Measurements from ENCODE around the gene ARHGAP9.

Gene ARHGAP9

GRCh38 chr12:57522011-57522886, 42.6 kb upstream of the ARHGAP9 start, which contains the start of gene MBD6:
Gene MBD6 (plus strand): TSS chr12:57522824. CDS start chr12:57524304, 1,480 bp downstream.
- Histone ChIP-seq H3K36me3 (replicated peaks; ENCODE audit: insufficient read depth, low read length) (no peaks in the 10 kb centered on the region), H3K9me2 (replicated peaks; ENCODE audit: insufficient read depth, low read length) (no peaks in the 10 kb centered on the region), H3K9ac (ENCODE audit: low read length) (peak within 1 kb of the TSS; percentile 73), H3K4me1 (ENCODE audit: low read length) (peaks cover 23% of the 10 kb centered on the region), H3K79me2 (ENCODE audit: low read length) (peaks cover 64% of the 10 kb centered on the region), H2AFZ (ENCODE audit: low read length) (peak within 1 kb of the TSS; percentile 55), H3F3A (ENCODE audit: insufficient read depth, low read length) (peaks cover 34% of the 10 kb centered on the region), H3K4me2 (ENCODE audit: low read depth, low read length) (peak within 1 kb of the TSS; percentile 84), H3K27me3 (replicated peaks; ENCODE audit: insufficient read depth, low read length) (no peaks in the 10 kb centered on the region), H3K27ac (ENCODE audit: low read length) (peak within 1 kb of the TSS; percentile 92), H3K4me3 (ENCODE audit: low read length) (peak within 1 kb of the TSS; percentile 87), H3K9me3 (replicated peaks; ENCODE audit: insufficient read depth, low read length) (no peaks in the 10 kb centered on the region), H4K20me1 (ENCODE audit: insufficient read depth, low read length) (no peaks in the 10 kb centered on the region)
- peak; percentile 93 for DNase-seq
- TF ChIP-seq EZH2phosphoT487 (IDR thresholded peaks at IDR 0.05; ENCODE audit: low read length) (no peak), CTCF (IDR thresholded peaks at IDR 0.05; ENCODE audit: low read length) (0 out of 2 replicates have a peak, but pooled peaks have one; percentile 10), EZH2 (optimal IDR thresholded peaks at IDR 0.05; ENCODE audit: low read depth, low read length) (no peak)

- Histone ChIP-seq H3K9me2 (replicated peaks; ENCODE audit: insufficient read depth, low read length) (no peaks in the 10 kb centered on the region), H3K9me3 (replicated peaks; ENCODE audit: insufficient read depth, low read length) (no peaks in the 10 kb centered on the region), H4K20me1 (ENCODE audit: insufficient read depth, low read length) (no peaks in the 10 kb centered on the region), H2AFZ (ENCODE audit: low read length) (peak overlapping the region; percentile 53), H3K4me2 (ENCODE audit: low read depth, low read length) (peak overlapping the region; percentile 45), H3K9ac (ENCODE audit: low read length) (peak overlapping the region; percentile 70), H3K27me3 (replicated peaks; ENCODE audit: insufficient read depth, low read length) (no peaks in the 10 kb centered on the region), H3K36me3 (replicated peaks; ENCODE audit: insufficient read depth, low read length) (0 out of 2 replicates have a peak, but pooled peaks cover 6% of the 10 kb centered on the region), H3K4me1 (ENCODE audit: low read length) (peaks cover 23% of the 10 kb centered on the region), H3K27ac (ENCODE audit: low read length) (peak overlapping the region; percentile 92), H3F3A (ENCODE audit: insufficient read depth, low read length) (peaks cover 34% of the 10 kb centered on the region), H3K79me2 (ENCODE audit: low read length) (peaks cover 71% of the 10 kb centered on the region), H3K4me3 (ENCODE audit: low read length) (peak overlapping the region; percentile 60; the same call in 1 of the 2 replicates)
- peak; percentile 5 for DNase-seq
- TF ChIP-seq EZH2phosphoT487 (IDR thresholded peaks at IDR 0.05; ENCODE audit: low read length) = no peak
- no peak for TF ChIP-seq EZH2 (optimal IDR thresholded peaks at IDR 0.05; ENCODE audit: low read depth, low read length)
- no peak for TF ChIP-seq CTCF (IDR thresholded peaks at IDR 0.05; ENCODE audit: low read length)
Observed at GRCh38 chr12:57521525-57522010, 41.9 kb upstream of the ARHGAP9 start.

- H3K4me3 ChIP-seq (ENCODE audit: low read length) = peak within 1 kb of the TSS; percentile 92
- H3K27me3 ChIP-seq (replicated peaks; ENCODE audit: insufficient read depth, low read length) = no peaks in the 10 kb centered on the region
- DNase-seq = peak; percentile 99
- H3K27ac ChIP-seq (ENCODE audit: low read length) = peak within 1 kb of the TSS; percentile 94
- peaks cover 39% of the 10 kb centered on the region for H3F3A ChIP-seq (ENCODE audit: insufficient read depth, low read length)
- no peaks in the 10 kb centered on the region for H3K9me2 ChIP-seq (replicated peaks; ENCODE audit: insufficient read depth, low read length)
- H3K4me2 ChIP-seq (ENCODE audit: low read depth, low read length) = peak within 1 kb of the TSS; percentile 83
- H3K36me3 ChIP-seq (replicated peaks; ENCODE audit: insufficient read depth, low read length) = peaks cover 9% of the 10 kb centered on the region
- H3K9me3 ChIP-seq (replicated peaks; ENCODE audit: insufficient read depth, low read length) = no peaks in the 10 kb centered on the region
- H3K79me2 ChIP-seq (ENCODE audit: low read length) = peaks cover 62% of the 10 kb centered on the region
- H3K4me1 ChIP-seq (ENCODE audit: low read length) = peaks cover 23% of the 10 kb centered on the region
- no peak for TF ChIP-seq EZH2 (optimal IDR thresholded peaks at IDR 0.05; ENCODE audit: low read depth, low read length)
- TF ChIP-seq EZH2phosphoT487 (IDR thresholded peaks at IDR 0.05; ENCODE audit: low read length) = no peak
- TF ChIP-seq CTCF (IDR thresholded peaks at IDR 0.05; ENCODE audit: low read length) = no peak
- no peaks in the 10 kb centered on the region for H4K20me1 ChIP-seq (ENCODE audit: insufficient read depth, low read length)
- H2AFZ ChIP-seq (ENCODE audit: low read length) = peak within 1 kb of the TSS; percentile 39
- H3K9ac ChIP-seq (ENCODE audit: low read length) = peak within 1 kb of the TSS; percentile 93
Observed at GRCh38 chr12:57520053-57520818, 40.6 kb upstream of the ARHGAP9 start, which contains the start of gene DDIT3. Gene DDIT3 (minus strand): TSS chr12:57520514. CDS start chr12:57517406, 3,108 bp downstream.

Measured in MM.1S (cell line).